HG03135 (cell line): ENCODE results near the gene ART3.
"Not testable (repeated sequence)": the region's sequence is repeated elsewhere in the genome, so short reads cannot be mapped to it uniquely, and the experiment has no call there.

ENCODE experiments used
- ATAC-seq: cut with Tn5 transposase; IDR thresholded peaks from one replicate; pipeline ENCODE4 v1.9.1; 2021; ENCODE audit warnings: mild to moderate bottlenecking, moderate library complexity; ENCODE audit not compliant: unreplicated experiment

Gene ART3, protein sequence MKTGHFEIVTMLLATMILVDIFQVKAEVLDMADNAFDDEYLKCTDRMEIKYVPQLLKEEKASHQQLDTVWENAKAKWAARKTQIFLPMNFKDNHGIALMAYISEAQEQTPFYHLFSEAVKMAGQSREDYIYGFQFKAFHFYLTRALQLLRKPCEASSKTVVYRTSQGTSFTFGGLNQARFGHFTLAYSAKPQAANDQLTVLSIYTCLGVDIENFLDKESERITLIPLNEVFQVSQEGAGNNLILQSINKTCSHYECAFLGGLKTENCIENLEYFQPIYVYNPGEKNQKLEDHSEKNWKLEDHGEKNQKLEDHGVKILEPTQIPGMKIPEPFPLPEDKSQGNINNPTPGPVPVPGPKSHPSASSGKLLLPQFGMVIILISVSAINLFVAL

DNA sequence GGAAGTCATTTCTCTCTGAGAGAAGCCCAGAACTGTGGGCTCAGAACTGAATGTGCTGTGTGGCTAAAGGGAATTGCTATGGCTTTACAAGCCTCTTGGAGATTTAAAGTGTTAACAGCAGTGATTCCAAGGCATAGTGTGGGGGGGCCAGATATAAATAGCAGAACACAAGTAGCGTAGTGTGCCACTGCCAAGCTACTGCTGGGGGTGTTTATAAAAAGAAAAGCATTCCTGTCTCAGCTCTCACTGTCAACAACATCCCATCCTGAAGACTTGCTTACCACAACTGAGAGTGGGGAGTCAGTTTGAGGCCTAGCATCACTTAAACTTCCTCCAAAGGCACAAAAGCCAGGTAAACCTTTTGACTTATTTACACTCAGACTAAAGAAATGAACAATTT lies at the start of gene ART3:
Gene ART3, plus strand, starts transcription at position 242 of the 400 bp plus-strand sequence. CDS start 1,181 bp downstream, outside the sequence.
- no peak for ATAC-seq

DNA sequence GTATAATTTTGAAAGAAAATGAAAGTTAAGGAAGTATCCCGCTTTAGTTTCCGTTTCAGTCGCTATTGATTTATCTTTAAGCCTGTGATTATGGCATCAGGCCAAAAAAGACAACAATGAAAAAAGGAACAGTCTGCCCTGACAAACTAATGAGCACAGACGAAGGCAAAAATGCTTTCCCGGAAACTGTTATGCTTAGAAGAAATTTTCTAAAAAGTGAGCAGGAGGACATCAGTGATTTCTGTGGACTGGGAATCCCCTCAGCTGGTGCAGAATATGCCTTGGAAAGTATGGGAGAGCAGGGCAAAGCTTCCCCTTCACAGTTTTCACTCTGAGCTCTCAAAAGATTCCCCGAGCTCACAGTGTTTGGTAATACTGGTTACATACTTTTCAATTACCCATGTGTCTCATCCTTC lies 46.2 kb upstream of the ART3 start:
- no peak for ATAC-seq

DNA sequence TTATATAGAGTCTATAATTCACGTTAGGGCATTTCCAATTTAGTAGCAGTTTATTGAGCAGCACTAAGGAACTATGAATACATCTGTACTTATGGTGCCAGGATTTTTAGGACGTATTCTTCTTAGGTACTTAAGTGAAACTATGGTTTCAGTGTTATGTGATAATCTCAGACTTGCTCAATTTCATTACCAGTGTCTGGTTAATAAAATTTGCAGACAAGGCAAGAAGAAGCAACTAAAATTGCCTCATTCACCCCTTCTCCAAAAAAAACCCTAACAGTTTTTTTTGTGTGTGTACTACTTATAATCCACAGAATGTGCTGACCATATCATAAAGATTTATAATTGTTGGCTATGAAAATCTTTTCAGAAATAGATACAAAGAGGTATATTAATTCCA lies 45.2 kb upstream of the ART3 start:
- no peak for ATAC-seq

DNA sequence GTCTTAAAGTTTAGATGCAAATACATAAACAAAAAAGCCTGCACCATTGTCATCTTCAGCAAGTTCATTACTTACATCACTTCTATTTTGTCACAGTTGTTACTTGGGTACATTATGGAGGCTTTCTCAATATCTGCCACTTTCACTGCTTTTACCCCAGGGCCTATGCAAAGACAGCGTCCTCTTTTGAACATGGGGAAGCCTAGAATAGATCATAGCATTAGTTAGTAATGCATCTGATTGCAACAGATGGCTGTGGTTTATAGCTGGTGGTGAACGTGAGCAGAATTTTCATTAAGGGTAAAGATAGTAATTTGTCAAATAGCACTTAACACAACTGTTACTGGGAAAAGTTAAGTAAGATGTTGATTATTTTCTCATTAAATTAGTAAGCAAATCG lies 39.4 kb upstream of the ART3 start:
- ATAC-seq = no peak

DNA sequence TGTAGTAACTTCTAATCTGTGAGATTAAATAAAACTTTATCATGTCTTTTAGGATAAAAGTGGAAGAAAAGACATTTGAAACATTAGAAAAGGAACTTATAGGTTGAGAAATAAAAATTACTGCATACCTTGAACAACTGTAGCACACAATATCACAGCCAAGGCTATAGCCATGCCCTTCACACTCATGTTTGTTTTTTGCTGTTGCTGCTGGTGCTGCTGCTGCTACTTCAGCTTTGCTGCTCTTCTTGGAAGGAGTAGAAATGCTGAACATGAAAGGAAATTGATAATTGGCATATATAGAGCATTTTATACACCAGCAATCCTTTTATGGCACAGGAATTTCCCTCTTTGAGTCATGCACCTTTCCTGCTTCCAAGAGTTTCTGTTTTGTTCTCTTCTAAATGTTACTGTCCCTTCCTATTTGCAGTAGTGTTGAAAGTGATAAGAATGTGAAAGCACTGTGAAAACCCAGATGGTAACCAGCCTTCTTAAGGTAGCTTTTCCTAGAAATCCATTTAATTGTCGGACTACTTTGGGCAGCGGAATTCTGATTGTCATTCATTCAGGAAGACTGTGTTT lies 38.6 kb upstream of the ART3 start, which contains the start of gene CXCL11:
Gene CXCL11, minus strand, starts transcription at position 272 of the 582 bp plus-strand sequence. Its CDS starts 83 bp downstream, at position 189.
- no peak for ATAC-seq

DNA sequence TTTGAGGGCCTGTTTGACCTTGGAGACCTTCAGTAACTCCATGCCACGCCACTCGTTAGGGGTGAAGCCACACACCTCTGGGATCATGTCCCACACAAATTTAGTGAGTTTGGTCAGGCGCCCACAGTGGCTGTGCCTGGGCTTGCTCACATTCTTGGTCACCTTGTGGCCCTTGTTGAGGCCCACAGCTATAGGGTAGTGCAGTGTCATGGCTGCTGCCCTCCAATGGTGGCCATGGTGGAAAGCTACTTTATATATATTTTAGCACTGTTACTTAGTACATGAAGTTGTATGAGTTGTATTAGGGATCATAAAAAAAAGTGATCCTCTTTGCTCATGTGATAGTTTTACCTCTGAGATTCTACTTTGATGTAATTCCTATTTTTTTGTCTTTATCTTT lies 37.7 kb upstream of the ART3 start:
- ATAC-seq = no peak

DNA sequence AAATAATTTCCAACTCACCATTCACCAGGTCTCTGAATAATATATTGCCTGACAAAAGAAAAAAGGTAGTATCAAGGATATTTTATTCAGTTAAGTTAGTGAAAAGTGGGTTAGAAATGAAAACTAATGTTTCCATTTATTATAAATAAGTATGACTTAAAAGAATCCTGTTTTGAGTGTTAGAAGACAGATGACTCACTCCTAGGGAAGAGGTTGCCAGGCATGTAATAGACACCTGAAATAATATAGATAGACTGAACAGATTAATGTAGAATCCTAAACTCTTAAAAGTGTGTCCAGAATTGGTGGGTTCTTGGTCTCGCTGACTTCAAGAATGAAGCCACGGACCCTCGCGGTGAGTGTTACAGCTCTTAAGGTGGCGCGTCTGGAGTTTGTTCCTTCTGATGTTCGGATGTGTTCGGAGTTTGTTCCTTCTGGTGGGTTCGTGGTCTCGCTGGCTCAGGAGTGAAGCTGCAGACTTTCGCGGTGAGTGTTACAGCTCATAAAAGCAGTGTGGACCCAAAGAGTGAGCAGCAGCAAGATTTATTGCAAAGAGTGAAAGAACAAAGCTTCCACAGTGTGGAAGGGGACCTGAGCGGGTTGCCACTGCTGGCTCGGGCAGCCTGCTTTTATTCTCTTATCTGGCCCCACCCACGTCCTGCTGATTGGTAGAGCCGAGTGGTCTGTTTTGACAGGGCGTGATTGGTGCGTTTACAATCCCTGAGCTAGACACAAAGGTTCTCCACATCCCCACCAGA lies 32.1 kb upstream of the ART3 start:
- ATAC-seq = not testable (repeated sequence)

DNA sequence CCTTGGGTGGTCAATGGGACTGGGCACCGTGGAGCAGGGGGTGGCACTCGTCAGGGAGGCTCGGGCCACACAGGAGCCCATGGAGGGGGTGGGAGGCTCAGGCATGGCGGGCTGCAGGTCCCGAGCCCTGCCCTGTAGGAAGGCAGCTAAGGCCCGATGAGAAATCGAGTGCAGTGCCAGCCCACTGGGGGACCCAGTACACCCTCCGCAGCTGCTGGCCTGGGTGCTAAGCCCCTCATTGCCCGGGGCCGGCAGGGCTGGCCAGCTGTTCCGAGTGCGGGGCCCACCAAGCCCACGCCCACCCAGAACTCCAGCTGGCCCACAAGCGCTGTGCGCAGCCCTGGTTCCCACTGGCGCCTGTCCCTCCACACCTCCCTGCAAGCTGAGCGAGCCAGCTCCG lies 31.2 kb upstream of the ART3 start:
- not testable (repeated sequence) for ATAC-seq

DNA sequence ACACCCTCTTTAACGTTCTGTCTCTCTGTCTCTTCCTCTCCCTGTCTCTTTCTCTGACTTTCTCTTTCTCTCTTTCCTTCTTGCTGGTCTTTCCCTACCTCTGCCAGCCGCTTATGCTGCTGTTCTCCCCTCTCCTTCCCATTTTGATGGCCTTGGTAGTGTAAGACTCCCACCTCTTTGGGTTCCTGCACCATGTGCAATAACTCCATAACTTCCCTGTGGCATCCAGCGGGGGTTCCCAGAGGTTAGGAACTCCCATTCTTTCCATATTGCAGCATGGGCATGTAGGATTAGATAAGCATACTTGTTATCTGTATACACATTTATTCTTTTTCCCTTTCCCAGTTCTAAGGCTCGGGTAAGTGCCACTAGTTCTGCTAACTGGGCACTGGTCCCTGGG lies 29.8 kb upstream of the ART3 start:
- ATAC-seq = not testable (repeated sequence)

DNA sequence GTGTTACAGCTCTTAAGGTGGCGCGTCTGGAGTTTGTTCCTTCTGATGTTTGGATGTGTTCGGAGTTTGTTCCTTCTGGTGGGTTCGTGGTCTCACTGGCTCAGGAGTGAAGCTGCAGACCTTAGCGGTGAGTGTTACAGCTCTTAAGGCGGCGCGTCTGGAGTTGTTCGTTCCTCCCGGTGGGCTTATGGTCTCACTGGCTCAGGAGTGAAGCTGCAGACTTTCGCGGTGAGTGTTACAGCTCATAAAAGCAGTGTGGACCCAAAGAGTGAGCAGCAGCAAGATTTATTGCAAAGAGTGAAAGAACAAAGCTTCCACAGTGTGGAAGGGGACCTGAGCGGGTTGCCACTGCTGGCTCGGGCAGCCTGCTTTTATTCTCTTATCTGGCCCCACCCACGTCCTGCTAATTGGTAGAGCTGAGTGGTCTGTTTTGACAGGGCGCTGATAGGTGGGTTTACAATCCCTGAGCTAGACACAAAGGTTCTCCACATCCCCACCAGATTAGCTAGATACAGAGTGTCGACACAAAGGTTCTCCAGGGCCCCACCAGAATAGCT lies 24.6 kb upstream of the ART3 start:
- ATAC-seq = not testable (repeated sequence)

DNA sequence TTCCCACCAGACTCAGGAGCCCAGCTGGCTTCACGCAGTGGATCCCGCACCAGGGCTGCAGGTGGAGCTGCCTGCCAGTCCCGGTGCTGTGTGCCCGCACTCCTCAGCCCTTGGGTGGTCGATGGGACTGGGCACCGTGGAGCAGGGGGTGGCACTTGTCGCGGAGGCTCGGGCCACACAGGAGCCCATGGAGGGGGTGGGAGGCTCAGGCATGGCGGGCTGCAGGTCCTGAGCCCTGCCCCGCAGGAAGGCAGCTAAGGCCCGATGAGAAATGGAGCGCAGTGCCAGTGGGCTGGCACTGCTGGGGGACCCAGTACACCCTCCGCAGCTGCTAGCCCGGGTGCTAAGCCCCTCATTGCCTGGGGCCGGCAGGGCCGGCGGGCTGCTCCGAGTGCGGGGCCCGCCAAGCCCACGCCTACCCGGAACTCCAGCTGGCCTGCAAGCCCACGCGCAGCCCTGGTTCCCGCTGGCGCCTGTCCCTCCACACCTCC lies 23.9 kb upstream of the ART3 start:
- not testable (repeated sequence) for ATAC-seq

DNA sequence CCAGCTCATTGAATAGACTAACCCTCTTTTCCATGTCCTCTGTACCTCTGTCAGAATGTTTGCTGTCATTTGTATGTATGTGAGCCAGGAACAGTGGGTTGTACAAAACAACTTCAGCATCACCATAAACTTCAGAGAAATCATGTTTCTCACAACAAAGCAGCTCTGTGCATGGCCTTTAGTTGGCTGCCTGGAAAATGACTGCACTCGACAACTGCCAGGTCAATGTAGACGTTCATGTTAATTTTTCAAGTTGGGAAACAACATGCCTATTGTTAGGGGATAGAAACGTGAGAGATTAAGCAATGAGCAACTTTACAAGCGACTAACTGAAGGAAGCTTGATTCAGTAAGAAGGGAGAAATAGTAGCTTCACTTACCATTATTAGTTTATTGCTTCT lies 20.8 kb upstream of the ART3 start:
- ATAC-seq = no peak

DNA sequence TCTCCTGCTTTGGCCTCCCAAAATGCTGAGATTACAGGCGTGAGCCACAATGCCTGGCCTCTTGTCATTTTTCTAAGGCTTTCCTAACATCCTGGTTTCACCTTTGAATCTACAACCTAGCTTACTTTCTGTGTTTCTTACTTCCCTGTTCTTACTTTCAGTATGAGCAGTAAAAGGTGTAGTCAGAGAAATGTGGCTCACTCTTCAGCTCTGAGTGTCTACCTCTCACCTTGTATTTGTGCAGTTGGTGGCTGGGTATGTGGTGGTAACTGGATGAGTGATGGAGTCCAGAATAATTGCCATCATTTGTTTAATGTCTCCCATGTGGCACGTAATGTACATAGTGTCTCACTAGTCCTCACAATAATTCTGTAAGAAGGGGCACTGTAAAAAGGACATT lies 19.5 kb upstream of the ART3 start:
- peak; percentile 99 for ATAC-seq

DNA sequence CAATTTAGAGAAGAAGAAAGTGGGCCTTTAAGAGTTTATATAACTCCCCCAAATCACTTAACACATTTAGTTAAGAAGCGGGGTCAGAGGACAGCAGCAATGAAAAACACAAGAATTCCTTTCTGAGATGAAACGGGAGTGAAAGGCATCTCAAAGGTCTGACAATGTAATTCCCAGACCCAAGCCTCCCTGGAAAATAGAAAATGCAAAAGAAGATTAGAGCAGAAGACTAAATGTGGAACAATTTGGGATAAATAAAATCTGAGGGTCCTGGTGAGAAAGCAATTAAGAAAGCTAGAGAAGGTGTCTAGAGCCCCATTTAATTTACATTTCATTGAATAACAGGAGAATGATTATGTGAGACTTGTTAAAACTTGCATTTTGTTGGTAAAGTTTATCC lies 19.1 kb upstream of the ART3 start:
- ATAC-seq = no peak

DNA sequence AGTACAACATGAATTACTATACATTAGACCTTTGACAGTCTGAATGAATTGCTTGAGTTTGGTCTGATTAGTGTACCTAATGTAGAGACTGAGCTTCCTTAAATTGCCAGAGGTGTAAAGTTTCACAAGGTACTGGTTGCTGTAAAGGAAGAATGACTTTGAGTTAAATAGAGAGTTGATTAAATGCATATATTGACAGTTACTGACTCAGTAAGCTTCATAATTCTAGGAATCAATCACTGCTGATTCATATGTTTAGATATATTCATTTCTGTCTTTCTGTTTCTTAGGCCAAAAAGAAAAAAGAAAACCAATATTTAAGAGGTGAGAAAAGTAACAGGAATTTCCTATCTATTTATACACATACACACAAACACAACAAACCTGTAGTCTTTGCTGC lies 16.2 kb upstream of the ART3 start:
- ATAC-seq = no peak

DNA sequence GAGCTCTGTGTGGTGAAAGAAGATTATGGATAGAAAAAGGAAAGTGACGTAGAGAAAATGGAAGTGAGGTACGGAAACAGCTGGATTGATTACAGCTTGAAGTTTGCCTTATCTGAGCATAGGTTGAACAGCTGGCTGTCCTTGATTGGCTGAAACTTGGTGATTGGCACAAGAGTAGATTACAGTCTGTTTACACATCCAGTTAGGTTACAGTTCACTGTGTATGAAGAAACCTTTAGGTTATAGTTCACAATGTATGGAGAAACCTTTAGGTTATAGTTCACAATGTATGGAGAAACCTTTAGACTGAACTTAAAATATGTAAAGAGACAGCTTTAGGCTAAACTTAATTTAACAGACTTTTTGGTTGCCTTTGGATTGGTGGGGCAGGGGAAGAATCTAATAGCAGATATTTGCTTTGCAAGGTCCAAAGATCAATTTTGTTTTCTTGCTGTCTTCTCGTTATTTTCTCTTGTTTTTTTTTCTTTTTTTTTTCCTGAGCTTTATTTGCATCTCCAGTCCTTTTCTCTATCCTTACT lies 15.6 kb upstream of the ART3 start:
- ATAC-seq = no peak

DNA sequence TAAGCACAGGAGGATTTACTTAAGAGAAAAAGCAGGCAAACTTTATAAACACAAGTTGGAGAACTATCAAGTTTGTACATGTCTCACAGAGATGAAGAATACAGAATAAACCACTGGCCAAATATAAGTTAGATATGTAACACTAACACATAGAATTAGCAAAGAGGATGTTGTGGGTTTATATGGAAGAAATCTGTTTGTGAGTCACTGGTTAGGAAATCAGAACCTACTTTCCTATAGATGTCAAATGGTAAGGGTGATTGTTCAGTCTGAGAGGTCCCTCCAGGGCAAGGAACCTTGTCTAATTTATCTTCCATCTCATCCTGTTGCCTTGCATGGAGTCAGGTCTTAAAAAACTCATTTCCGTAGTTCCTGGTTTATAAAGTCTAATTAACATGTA lies 14.8 kb upstream of the ART3 start:
- no peak for ATAC-seq

DNA sequence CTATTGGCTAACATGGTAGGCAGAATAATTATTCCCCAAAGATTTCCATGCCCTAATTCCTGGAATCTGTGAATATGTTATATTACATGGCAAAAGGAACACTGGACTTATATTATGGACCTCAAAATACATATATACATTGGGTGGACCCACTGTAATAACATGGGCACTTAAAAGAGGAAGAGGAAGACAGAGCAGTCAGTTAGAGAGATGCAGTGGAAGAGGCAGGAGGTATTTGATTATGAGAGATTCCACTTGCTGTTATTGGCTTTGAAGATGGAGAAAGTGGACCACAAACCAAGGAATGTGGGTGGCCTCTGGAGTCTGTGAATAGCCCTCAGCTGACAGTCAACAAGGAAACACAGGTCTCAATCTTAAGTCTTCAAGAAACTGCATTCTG lies 14.0 kb upstream of the ART3 start:
- ATAC-seq = no peak

DNA sequence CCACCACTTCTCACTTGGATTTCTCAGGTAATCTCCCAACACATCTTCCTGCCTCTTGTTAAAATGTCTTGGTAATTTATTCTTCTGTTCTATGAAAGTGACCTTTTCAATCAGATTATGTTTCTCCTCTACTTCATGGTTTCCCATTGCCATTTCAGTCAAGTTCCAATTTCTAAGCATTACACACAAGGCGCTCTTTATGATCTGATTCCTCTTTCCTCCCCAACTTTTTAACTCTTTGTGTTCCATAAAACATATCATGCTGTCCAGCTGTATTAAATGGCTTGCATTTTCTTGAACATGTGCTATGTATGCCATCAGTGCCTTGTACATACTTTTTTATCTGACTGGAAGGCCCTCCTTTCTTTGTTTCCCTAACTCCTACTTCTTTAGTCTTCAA lies 13.1 kb upstream of the ART3 start:
- ATAC-seq = no peak

DNA sequence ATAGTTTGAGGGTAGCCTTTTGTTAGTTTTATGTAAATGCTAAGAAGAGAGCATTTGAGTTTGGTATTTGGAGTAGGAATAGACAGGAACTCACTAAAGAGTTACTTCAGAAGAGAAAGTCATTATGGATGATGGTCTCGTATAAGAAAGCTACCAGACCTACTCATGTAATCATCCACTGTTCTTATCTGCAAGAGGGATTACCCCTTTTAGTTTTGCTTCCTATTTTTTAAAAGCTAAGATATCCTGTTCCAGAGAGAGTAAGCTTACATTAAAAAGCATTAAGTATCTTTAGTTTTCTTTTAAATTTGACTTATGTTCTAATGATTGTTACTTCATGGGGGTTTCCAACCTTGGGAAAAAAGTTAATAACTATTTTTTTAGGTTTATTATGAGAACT lies 12.5 kb upstream of the ART3 start:
- peak; percentile 76 for ATAC-seq

DNA sequence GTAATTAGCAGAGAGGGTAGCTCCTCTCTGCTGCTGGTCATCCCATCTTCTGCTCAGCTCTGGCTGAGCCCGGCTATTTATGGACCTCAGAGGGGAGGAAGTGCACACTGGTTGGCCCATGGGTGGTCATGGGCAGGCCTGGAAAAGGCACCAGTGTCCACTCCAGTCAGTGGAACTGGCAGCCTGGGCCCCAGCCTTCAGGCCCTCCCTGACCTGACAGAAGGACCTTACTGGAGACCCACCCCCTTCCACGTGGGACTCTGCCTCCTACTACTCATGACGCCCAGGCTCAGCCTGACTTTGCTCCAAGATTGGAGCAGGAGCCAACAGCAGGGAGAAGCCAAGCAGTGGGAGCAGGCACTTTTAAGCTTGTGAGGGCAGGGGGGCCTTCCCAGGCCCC lies 8.0 kb upstream of the ART3 start:
- ATAC-seq = no peak
